Measurements from ENCODE around the gene RET.

GRCh38 chr10:43086321-43086942 is 9.6 kb downstream of the RET start:
- TF ChIP-seq MYBL2 (CRISPR knock-in tag; IDR thresholded peaks at IDR 0.05) (no peak), JUN (CRISPR knock-in tag; IDR thresholded peaks at IDR 0.05) (no peak), AFF4 (CRISPR knock-in tag; IDR thresholded peaks at IDR 0.05; ENCODE audit: borderline replicate concordance) (no peak), FOXK1 (CRISPR knock-in tag; IDR thresholded peaks at IDR 0.05) (no peak), MAX (CRISPR knock-in tag; IDR thresholded peaks at IDR 0.05) (no peak), ATF1 (CRISPR knock-in tag; IDR thresholded peaks at IDR 0.05) (no peak)
- TF ChIP-seq, protein P1, sequence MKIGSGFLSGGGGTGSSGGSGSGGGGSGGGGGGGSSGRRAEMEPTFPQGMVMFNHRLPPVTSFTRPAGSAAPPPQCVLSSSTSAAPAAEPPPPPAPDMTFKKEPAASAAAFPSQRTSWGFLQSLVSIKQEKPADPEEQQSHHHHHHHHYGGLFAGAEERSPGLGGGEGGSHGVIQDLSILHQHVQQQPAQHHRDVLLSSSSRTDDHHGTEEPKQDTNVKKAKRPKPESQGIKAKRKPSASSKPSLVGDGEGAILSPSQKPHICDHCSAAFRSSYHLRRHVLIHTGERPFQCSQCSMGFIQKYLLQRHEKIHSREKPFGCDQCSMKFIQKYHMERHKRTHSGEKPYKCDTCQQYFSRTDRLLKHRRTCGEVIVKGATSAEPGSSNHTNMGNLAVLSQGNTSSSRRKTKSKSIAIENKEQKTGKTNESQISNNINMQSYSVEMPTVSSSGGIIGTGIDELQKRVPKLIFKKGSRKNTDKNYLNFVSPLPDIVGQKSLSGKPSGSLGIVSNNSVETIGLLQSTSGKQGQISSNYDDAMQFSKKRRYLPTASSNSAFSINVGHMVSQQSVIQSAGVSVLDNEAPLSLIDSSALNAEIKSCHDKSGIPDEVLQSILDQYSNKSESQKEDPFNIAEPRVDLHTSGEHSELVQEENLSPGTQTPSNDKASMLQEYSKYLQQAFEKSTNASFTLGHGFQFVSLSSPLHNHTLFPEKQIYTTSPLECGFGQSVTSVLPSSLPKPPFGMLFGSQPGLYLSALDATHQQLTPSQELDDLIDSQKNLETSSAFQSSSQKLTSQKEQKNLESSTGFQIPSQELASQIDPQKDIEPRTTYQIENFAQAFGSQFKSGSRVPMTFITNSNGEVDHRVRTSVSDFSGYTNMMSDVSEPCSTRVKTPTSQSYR (CRISPR knock-in tag; IDR thresholded peaks at IDR 0.05) = no peak
- TF ChIP-seq, protein P2, sequence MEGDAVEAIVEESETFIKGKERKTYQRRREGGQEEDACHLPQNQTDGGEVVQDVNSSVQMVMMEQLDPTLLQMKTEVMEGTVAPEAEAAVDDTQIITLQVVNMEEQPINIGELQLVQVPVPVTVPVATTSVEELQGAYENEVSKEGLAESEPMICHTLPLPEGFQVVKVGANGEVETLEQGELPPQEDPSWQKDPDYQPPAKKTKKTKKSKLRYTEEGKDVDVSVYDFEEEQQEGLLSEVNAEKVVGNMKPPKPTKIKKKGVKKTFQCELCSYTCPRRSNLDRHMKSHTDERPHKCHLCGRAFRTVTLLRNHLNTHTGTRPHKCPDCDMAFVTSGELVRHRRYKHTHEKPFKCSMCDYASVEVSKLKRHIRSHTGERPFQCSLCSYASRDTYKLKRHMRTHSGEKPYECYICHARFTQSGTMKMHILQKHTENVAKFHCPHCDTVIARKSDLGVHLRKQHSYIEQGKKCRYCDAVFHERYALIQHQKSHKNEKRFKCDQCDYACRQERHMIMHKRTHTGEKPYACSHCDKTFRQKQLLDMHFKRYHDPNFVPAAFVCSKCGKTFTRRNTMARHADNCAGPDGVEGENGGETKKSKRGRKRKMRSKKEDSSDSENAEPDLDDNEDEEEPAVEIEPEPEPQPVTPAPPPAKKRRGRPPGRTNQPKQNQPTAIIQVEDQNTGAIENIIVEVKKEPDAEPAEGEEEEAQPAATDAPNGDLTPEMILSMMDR (IDR thresholded peaks at IDR 0.05) = no peak
- TF ChIP-seq, protein P3, sequence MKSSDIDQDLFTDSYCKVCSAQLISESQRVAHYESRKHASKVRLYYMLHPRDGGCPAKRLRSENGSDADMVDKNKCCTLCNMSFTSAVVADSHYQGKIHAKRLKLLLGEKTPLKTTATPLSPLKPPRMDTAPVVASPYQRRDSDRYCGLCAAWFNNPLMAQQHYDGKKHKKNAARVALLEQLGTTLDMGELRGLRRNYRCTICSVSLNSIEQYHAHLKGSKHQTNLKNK (CRISPR knock-in tag; IDR thresholded peaks at IDR 0.05) = no peak
